Stomach smooth muscle (tissue), 2 donors: ENCODE data around the gene DOK5.

ENCODE experiments used
- H3K27ac ChIP-seq: one replicate; pipeline ENCODE4 v1.7.0; 2013; ENCODE audit warnings: mild to moderate bottlenecking, low read length, inconsistent platforms
- H3K27me3 ChIP-seq, 2 donors: one replicate each; pipeline ENCODE4 v1.7.0; 2013; ENCODE audit warnings: low read length in 2 of 2; ENCODE audit not compliant: insufficient read depth in 2 of 2, control insufficient read depth in 1 of 2
- H3K36me3 ChIP-seq, 2 donors: one replicate each; pipeline ENCODE4 v1.7.0; 2013; ENCODE audit warnings: low read length in 2 of 2; ENCODE audit not compliant: control insufficient read depth in 2 of 2, insufficient read depth in 2 of 2
- H3K4me1 ChIP-seq: one replicate; pipeline ENCODE4 v1.7.0; 2013; ENCODE audit warnings: low read length; ENCODE audit not compliant: control insufficient read depth, insufficient read depth
- H3K4me3 ChIP-seq, 2 donors: one replicate each; pipeline ENCODE4 v1.7.0; 2013; ENCODE audit warnings: low read length in 2 of 2
- H3K9ac ChIP-seq, 2 donors: one replicate each; pipeline ENCODE4 v1.7.0; 2013; ENCODE audit warnings: low read length in 2 of 2, mild to moderate bottlenecking in 1 of 2
- H3K9me3 ChIP-seq, 2 donors: one replicate each; pipeline ENCODE4 v1.7.0; 2013; ENCODE audit warnings: low read length in 2 of 2; ENCODE audit not compliant: control insufficient read depth in 2 of 2
- donor health status: healthy.
- donor health status: Pancreatic carcinoma.

DOK5 gene

DNA sequence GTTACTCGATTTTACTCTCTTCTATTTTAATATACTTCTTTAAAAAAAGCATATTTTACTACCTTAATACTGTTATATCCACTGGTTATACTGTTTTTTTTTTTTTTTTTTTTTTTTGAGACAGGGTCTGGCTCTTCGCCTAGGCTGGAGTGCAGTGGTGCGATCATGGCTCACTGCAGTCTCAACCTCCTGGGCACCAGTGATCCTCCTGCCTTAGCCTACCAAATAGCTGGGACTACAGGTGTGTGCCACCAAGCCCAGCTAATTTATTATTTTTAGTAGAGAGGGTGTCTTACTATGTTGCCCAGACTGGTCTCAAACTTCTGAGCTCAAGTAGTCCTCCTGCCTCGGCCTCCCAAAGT, 170.7 kb downstream of the DOK5 start:
- no peak overlapping the region for H3K27ac ChIP-seq
- no peaks in the 10 kb centered on the region for H3K9me3 ChIP-seq
- H3K9ac ChIP-seq = no peak overlapping the region
- no peaks in the 10 kb centered on the region for H3K36me3 ChIP-seq
- H3K4me3 ChIP-seq = no peak overlapping the region
- H3K27me3 ChIP-seq = no peaks in the 10 kb centered on the region
- H3K4me1 ChIP-seq = no peaks in the 10 kb centered on the region

- no peaks in the 10 kb centered on the region for H3K36me3 ChIP-seq
- H3K9me3 ChIP-seq = no peaks in the 10 kb centered on the region
- H3K9ac ChIP-seq = no peak overlapping the region
- H3K4me3 ChIP-seq = no peak overlapping the region
- no peaks in the 10 kb centered on the region for H3K27me3 ChIP-seq
- H3K27ac ChIP-seq = no peak overlapping the region
- H3K4me1 ChIP-seq = no peaks in the 10 kb centered on the region
Measured at GRCh38 chr20:54648421-54649142, 173.2 kb downstream of the DOK5 start.

GRCh38 chr20:54649511-54649962, 174.1 kb downstream of the DOK5 start:
- Histone ChIP-seq H3K9me3 (no peaks in the 10 kb centered on the region), H3K4me3 (no peak overlapping the region), H3K36me3 (no peaks in the 10 kb centered on the region), H3K27ac (no peak overlapping the region), H3K27me3 (no peaks in the 10 kb centered on the region), H3K9ac (no peak overlapping the region), H3K4me1 (no peaks in the 10 kb centered on the region)

GRCh38 chr20:54650052-54650719, 174.8 kb downstream of the DOK5 start:
- Histone ChIP-seq H3K36me3 (no peaks in the 10 kb centered on the region), H3K4me1 (no peaks in the 10 kb centered on the region), H3K27me3 (no peaks in the 10 kb centered on the region), H3K27ac (no peak overlapping the region), H3K9ac (no peak overlapping the region), H3K9me3 (no peaks in the 10 kb centered on the region), H3K4me3 (no peak overlapping the region)

DNA sequence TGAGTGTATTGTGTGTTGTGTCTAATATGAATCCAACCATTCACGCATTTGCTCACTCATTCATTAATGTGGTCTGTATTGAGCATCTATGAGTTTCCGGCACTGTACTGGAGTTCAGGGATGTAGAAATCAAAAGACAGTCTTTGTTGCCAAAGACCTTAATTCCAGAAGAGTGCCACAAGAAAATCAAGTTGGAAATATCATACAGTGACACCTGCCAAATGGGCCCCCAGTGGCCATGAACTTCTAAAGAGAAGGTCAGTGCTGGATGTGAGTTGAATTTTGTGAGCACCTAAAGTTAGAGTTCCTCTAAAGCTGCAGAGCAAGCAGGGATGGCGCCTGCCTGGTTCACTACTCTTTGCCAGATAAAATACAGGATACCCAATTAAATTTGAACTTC, 175.9 kb downstream of the DOK5 start:
- no peak overlapping the region for H3K4me3 ChIP-seq
- H3K9me3 ChIP-seq = no peaks in the 10 kb centered on the region
- H3K36me3 ChIP-seq = no peaks in the 10 kb centered on the region
- no peaks in the 10 kb centered on the region for H3K27me3 ChIP-seq
- no peak overlapping the region for H3K27ac ChIP-seq
- no peak overlapping the region for H3K9ac ChIP-seq
- H3K4me1 ChIP-seq = no peaks in the 10 kb centered on the region

DNA sequence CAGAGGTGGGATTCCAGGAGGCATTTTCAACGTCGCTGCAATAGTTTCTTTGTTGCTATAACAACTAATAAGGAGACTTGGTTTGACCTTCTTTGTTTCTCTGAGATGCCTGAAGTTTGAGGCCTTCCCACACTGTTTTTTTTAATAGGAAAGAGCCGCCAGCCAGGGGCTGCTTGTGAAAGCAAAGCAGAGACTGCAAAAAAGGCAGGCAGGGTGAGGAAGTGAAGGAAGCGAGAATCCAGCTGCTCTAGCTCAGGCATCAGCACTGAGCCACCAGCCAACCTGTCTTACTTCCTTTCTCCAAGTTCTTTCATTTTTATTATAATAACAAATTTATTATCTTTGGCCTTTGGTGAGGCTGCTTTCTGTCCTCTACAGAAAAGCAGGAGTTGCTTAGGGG, 179.1 kb downstream of the DOK5 start:
- H3K9me3 ChIP-seq = no peaks in the 10 kb centered on the region
- no peaks in the 10 kb centered on the region for H3K4me1 ChIP-seq
- no peak overlapping the region for H3K9ac ChIP-seq
- H3K36me3 ChIP-seq = no peaks in the 10 kb centered on the region
- H3K4me3 ChIP-seq = no peak overlapping the region
- H3K27ac ChIP-seq = no peak overlapping the region
- H3K27me3 ChIP-seq = no peaks in the 10 kb centered on the region

GRCh38 chr20:54657268-54657826, 182.0 kb downstream of the DOK5 start:
- no peaks in the 10 kb centered on the region for H3K27me3 ChIP-seq
- H3K36me3 ChIP-seq = no peaks in the 10 kb centered on the region
- no peak overlapping the region for H3K9ac ChIP-seq
- no peaks in the 10 kb centered on the region for H3K9me3 ChIP-seq
- no peaks in the 10 kb centered on the region for H3K4me1 ChIP-seq
- no peak overlapping the region for H3K4me3 ChIP-seq
- H3K27ac ChIP-seq = no peak overlapping the region

DNA sequence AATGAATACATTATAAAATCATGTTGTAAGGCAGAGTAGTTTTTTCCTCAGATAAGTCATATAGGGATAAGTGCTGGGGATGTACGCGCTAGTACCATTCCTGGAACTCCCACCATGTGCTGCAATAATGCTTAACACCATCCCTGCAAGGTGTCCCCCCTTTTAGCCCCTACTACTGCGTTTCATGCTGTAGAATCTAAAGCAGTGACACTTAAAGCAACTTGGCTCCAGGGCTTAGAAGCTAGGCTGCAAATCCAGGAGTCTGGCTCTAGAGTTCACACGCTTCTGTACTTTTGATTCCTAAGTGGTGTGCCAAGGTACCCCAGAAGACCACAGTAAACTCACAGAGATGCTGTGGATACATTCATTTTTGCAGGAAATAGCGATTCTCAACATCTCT, 183.1 kb downstream of the DOK5 start:
- Histone ChIP-seq H3K36me3 (no peaks in the 10 kb centered on the region), H3K27me3 (no peaks in the 10 kb centered on the region), H3K4me1 (no peaks in the 10 kb centered on the region), H3K9ac (no peak overlapping the region), H3K9me3 (no peaks in the 10 kb centered on the region), H3K27ac (no peak overlapping the region), H3K4me3 (no peak overlapping the region)

DNA sequence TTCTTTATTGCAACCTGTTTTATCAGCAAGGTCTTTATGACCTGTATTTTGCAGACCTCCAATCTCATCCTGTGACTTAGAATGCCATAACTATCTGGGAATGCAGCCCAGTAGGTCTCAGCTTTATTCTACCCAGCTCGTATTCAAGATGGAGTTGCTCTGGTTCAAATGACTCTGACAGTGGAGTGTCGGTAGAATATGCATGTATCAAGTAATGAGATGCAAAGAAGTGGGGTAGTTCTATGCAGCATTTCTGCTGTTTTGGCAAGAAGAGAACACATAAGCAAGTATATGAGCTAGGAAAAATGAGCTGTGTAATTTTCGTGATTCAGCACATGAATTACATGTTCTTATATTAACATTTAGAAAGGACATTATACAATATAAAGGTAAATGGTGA, 185.9 kb downstream of the DOK5 start:
- Histone ChIP-seq H3K27ac (no peak overlapping the region), H3K4me1 (no peaks in the 10 kb centered on the region), H3K36me3 (no peaks in the 10 kb centered on the region), H3K4me3 (no peak overlapping the region), H3K9me3 (no peaks in the 10 kb centered on the region), H3K9ac (no peak overlapping the region), H3K27me3 (no peaks in the 10 kb centered on the region)

- Histone ChIP-seq H3K27ac (no peak overlapping the region), H3K27me3 (no peaks in the 10 kb centered on the region), H3K9me3 (no peaks in the 10 kb centered on the region), H3K4me1 (no peaks in the 10 kb centered on the region), H3K9ac (no peak overlapping the region), H3K4me3 (no peak overlapping the region), H3K36me3 (no peaks in the 10 kb centered on the region)
Measured at GRCh38 chr20:54661880-54662465, 186.6 kb downstream of the DOK5 start.

GRCh38 chr20:54665812-54666211, 190.4 kb downstream of the DOK5 start:
- Histone ChIP-seq H3K27me3 (peaks cover 0 to 3% of the 10 kb centered on the region in 2 donors), H3K9me3 (no peaks in the 10 kb centered on the region), H3K36me3 (no peaks in the 10 kb centered on the region)

More at GRCh38 chr20:54665812-54666211, 190.4 kb downstream of the DOK5 start:
- H3K4me3 ChIP-seq = no peak overlapping the region
- H3K9ac ChIP-seq = no peak overlapping the region
- H3K27ac ChIP-seq = no peak overlapping the region
- H3K4me1 ChIP-seq = no peaks in the 10 kb centered on the region
